Measurements from ENCODE around the gene ADD2.
"Not testable (repeated sequence)": the region's sequence is repeated elsewhere in the genome, so short reads cannot be mapped to it uniquely, and the experiment has no call there.

The ADD2 gene

GRCh38 chr2:70673041-70673647 is 94.9 kb downstream of the ADD2 start:
- DNase-seq (ENCODE audit: low read depth): no peak

- peak; percentile 13 for DNase-seq (ENCODE audit: low read depth)
Measured at GRCh38 chr2:70671092-70671675, 96.8 kb downstream of the ADD2 start.

- DNase-seq (ENCODE audit: low read depth): no peak
Measured at GRCh38 chr2:70670626-70671025, 97.4 kb downstream of the ADD2 start.

GRCh38 chr2:70670202-70670601 is 97.8 kb downstream of the ADD2 start:
- no peak for DNase-seq (ENCODE audit: low read depth)

- no peak for DNase-seq (ENCODE audit: low read depth)
Measured at GRCh38 chr2:70668911-70669310, 99.1 kb downstream of the ADD2 start.

GRCh38 chr2:70668432-70668831 is 99.6 kb downstream of the ADD2 start:
- DNase-seq (ENCODE audit: low read depth): no peak

- no peak for DNase-seq (ENCODE audit: low read depth)
Measured at GRCh38 chr2:70664525-70664924, 103.5 kb downstream of the ADD2 start.

GRCh38 chr2:70663411-70663810 is 104.6 kb downstream of the ADD2 start:
- no peak for DNase-seq (ENCODE audit: low read depth)

- DNase-seq (ENCODE audit: low read depth): no peak
Measured at GRCh38 chr2:70659551-70659950, 108.4 kb downstream of the ADD2 start.

GRCh38 chr2:70658476-70658875 is 109.5 kb downstream of the ADD2 start:
- no peak for DNase-seq (ENCODE audit: low read depth)

GRCh38 chr2:70657246-70657645 is 110.8 kb downstream of the ADD2 start:
- no peak for DNase-seq (ENCODE audit: low read depth)

GRCh38 chr2:70656421-70657010 is 111.5 kb downstream of the ADD2 start:
- DNase-seq (ENCODE audit: low read depth): no peak

GRCh38 chr2:70655786-70656185 is 112.2 kb downstream of the ADD2 start:
- no peak for DNase-seq (ENCODE audit: low read depth)

- DNase-seq (ENCODE audit: low read depth): not testable (repeated sequence)
Measured at GRCh38 chr2:70655211-70655610, 112.8 kb downstream of the ADD2 start.

GRCh38 chr2:70651727-70652126 is 116.3 kb downstream of the ADD2 start:
- DNase-seq (ENCODE audit: low read depth): no peak

- DNase-seq (ENCODE audit: low read depth): no peak
Measured at GRCh38 chr2:70651014-70651413, 117.0 kb downstream of the ADD2 start.

- DNase-seq (ENCODE audit: low read depth): no peak
Measured at GRCh38 chr2:70648961-70649360, 119.0 kb downstream of the ADD2 start.

GRCh38 chr2:70647873-70648481 is 120.0 kb downstream of the ADD2 start:
- DNase-seq (ENCODE audit: low read depth): peak; percentile 31

GRCh38 chr2:70646420-70646818 is 121.6 kb downstream of the ADD2 start:
- DNase-seq (ENCODE audit: low read depth): no peak

- DNase-seq (ENCODE audit: low read depth): no peak
Measured at GRCh38 chr2:70645733-70646419, 122.1 kb downstream of the ADD2 start.

GRCh38 chr2:70643715-70644114 is 124.3 kb downstream of the ADD2 start:
- no peak for DNase-seq (ENCODE audit: low read depth)

- no peak for DNase-seq (ENCODE audit: low read depth)
Measured at GRCh38 chr2:70641263-70641784, 126.7 kb downstream of the ADD2 start.
